GM12891 (cell line): ENCODE data around the gene HES7.

Source experiments
- POLR2A ChIP-seq: IDR thresholded peaks from 2 replicates; pipeline ENCODE4 v1.6.1; 2011; ENCODE audit warnings: low read depth, low read length, control low read depth
- POLR2AphosphoS5 ChIP-seq: IDR thresholded peaks from 2 replicates; pipeline ENCODE4 v1.6.1; 2011; ENCODE audit warnings: low read depth, low read length, control low read depth
- POU2F2 ChIP-seq: IDR thresholded peaks from 2 replicates; pipeline ENCODE4 v1.6.1; 2011; ENCODE audit warnings: low read depth, mild to moderate bottlenecking, control low read depth, low read length, moderate library complexity
- SPI1 ChIP-seq: IDR thresholded peaks from 2 replicates; pipeline ENCODE4 v1.6.1; 2011; ENCODE audit warnings: low read depth, low read length, control low read depth
- TAF1 ChIP-seq: IDR thresholded peaks from 2 replicates; pipeline ENCODE4 v1.6.1; 2011; ENCODE audit warnings: low read depth, low read length, control low read depth

DNA sequence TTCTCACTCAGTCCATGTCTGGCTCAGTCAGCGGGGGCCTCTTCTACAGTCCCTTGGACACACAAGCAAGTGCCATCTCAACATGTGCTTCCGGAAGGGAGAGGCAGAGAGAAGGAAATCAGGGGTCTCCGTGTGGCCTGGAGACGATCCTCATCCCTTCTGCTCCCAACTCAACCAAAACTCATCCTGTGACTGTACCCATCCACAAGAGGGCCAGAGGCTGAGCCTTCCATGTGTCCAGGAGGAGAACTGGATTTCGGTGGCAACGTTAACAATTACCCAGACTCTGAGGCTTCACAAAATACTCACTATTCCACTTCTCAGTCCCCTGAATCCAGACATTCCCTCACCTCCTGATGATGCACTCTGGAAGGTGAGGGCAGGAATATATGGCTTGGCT is 28.5 kb downstream of the HES7 start:
- TF ChIP-seq POLR2A, result no peak
- no peak for TF ChIP-seq POLR2AphosphoS5
- TF ChIP-seq POU2F2, result no peak
- no peak for TF ChIP-seq TAF1
- TF ChIP-seq SPI1, result no peak
